Retinal pigment epithelial cell (primary cell): ENCODE data around the gene TRIM72.

Experiments used
- DNase-seq: peaks from one replicate; pipeline ENCODE4 v3.0.0-alpha.2; 2010; ENCODE audit warnings: low read depth
- H3K4me3 ChIP-seq: 2 replicates; pipeline ENCODE4 v1.5.1; 2011; ENCODE audit warnings: mild to moderate bottlenecking, low read length, control low read depth, moderate library complexity
- TF ChIP-seq, protein P1 (sequence below): conservative IDR thresholded peaks from 2 replicates; pipeline ENCODE4 v1.5.1; 2011; ENCODE audit warnings: low read depth, low read length, control low read depth, inconsistent platforms

The TRIM72 gene

DNA sequence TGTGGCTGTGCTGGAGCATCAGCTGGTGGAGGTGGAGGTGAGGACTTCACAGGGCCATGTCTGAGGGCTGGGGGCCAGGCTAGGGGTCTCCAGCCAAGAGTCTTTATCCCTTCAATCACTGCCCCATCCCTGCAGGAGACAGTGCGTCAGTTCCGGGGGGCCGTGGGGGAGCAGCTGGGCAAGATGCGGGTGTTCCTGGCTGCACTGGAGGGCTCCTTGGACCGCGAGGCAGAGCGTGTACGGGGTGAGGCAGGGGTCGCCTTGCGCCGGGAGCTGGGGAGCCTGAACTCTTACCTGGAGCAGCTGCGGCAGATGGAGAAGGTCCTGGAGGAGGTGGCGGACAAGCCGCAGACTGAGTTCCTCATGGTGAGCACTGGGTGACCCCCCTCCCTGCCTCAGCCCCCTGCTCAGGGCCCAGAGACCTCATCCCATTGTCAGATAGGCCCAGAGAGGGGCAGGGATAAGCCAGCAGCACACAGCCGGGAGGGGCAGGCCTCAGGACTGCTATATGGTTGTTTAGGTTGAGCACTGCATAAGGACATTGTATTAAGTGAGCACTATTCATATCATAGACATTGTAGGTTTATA, 5.3 kb downstream of the TRIM72 start:
- TF ChIP-seq, protein P1, sequence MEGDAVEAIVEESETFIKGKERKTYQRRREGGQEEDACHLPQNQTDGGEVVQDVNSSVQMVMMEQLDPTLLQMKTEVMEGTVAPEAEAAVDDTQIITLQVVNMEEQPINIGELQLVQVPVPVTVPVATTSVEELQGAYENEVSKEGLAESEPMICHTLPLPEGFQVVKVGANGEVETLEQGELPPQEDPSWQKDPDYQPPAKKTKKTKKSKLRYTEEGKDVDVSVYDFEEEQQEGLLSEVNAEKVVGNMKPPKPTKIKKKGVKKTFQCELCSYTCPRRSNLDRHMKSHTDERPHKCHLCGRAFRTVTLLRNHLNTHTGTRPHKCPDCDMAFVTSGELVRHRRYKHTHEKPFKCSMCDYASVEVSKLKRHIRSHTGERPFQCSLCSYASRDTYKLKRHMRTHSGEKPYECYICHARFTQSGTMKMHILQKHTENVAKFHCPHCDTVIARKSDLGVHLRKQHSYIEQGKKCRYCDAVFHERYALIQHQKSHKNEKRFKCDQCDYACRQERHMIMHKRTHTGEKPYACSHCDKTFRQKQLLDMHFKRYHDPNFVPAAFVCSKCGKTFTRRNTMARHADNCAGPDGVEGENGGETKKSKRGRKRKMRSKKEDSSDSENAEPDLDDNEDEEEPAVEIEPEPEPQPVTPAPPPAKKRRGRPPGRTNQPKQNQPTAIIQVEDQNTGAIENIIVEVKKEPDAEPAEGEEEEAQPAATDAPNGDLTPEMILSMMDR, result no peak
- DNase-seq, result no peak
- no peak overlapping the region for H3K4me3 ChIP-seq

DNA sequence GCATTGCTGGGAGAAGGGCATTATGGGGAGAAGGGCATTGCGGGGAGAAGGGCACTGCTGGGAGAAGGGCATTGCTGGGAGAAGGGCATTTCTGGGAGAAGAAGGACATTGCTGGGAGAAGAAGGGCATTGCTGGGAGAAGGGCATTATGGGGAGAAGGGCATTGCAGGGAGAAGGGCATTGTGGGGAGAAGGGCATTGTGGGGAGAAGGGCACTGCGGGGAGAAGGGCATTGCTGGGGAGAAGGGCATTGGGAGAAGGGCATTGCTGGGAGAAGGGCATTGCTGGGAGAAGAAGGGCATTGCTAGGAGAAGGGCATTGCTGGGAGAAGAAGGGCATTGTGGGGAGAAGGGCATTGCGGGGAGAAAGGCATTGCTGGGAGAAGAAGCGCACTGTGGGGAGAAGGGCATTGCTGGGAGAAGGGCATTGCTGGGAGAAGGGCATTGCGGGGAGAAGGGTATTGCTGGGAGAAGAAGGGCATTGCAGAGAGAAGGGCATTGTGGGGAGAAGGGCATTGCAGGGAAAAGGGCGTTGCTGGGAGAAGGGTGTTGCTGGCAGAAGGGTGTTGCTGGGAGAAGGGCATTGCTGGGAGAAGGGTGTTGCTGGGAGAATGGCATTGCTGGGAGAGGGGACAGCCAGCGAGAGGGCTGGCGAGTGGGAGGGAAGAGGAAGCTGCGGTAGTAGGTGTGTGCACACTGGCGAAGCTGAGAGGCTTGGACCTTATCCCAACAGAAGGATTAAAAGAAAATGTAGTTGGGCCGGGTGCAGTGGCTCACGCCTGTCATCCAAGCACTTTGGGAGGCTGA, 7.6 kb downstream of the TRIM72 start:
- H3K4me3 ChIP-seq, result no peak overlapping the region
- no peak for DNase-seq
- TF ChIP-seq, protein P1, result no peak

DNA sequence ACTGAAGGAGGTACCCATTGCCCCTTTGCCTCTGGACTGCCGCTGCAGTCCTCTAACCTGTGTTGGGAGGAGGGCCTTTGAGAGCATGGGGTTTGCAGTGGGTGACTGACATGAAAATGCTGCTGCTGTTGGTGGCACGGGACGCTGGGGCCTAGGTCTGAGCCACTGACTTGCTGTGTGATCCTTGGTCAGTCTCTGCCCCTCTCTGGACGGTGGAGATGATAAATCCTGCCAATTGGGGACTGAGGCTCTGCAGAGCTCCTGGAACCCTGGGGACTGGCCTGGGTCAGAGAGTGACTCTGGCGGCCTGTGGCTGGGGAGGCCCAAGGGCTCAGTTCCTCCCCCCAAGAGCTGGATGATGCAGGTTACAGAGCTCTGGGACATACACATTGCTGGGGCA, 9.1 kb downstream of the TRIM72 start:
- no peak overlapping the region for H3K4me3 ChIP-seq

DNA sequence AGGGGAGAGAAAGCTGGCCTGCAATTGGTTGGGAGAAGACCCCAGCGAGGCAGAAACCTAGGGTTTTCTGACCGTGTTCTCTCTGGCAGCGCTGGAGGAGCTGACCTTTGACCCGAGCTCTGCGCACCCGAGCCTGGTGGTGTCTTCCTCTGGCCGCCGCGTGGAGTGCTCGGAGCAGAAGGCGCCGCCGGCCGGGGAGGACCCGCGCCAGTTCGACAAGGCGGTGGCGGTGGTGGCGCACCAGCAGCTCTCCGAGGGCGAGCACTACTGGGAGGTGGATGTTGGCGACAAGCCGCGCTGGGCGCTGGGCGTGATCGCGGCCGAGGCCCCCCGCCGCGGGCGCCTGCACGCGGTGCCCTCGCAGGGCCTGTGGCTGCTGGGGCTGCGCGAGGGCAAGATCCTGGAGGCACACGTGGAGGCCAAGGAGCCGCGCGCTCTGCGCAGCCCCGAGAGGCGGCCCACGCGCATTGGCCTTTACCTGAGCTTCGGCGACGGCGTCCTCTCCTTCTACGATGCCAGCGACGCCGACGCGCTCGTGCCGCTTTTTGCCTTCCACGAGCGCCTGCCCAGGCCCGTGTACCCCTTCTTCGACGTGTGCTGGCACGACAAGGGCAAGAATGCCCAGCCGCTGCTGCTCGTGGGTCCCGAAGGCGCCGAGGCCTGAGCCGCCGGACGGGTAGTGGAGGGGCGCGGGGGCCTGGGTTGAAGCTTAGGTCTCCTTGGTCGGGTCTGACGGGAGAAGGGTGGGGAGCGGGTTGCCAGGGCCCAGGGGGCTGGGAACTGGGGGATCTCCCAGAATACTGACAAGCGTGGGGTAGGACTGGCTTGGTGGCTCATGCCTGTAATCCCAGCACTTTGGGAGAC, 10.4 kb downstream of the TRIM72 start:
- DNase-seq, result no peak
- no peak overlapping the region for H3K4me3 ChIP-seq
- TF ChIP-seq, protein P1, result no peak

More for the DNA sequence above, 9.1 kb downstream of the TRIM72 start:
- DNase-seq, result no peak
- TF ChIP-seq, protein P1, result no peak

DNA sequence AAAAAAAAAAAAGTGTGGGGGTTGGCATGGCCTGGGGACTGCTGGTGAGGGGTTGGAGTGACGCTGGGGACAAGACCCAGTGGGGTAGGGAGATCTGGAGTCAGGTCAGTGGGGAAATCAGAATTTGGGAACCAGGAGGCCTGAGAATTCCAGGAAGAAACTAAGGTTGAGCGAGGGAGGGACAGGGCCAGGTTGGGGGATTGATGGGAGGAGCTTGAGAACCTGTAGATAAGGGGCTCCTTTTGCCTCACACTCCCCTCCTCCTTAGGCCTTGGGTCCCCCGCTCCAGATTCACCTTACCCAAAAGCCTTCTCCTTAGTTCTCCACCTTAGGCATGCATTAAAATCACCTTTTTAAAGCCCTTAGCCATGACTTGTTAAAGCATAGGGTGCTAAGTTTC, 11.3 kb downstream of the TRIM72 start:
- TF ChIP-seq, protein P1, result no peak
- no peak for DNase-seq
- no peak overlapping the region for H3K4me3 ChIP-seq

DNA sequence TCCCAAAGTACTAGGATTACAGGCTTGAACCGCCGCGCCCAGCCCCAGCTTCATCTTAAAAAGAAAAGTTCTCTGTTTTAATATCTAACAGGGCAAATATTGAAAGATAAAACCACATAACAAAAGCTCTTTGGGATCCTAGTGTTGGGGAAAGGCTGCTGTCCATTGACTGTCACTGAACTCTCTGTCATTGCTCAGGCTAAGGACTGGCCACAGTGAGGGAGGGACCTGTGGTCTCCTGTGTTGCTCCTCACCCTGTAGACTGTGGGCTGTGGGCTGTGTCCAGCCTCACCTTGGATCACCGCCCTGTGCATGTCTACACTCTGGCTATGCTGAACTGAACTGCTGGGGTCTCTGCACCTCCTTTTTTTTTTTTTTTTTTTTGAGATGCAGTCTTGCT, 14.3 kb downstream of the TRIM72 start:
- TF ChIP-seq, protein P1, result no peak
- H3K4me3 ChIP-seq, result no peak overlapping the region
- DNase-seq, result no peak
